ENCODE results near the gene PSMB9.

PSMB9 gene

DNA sequence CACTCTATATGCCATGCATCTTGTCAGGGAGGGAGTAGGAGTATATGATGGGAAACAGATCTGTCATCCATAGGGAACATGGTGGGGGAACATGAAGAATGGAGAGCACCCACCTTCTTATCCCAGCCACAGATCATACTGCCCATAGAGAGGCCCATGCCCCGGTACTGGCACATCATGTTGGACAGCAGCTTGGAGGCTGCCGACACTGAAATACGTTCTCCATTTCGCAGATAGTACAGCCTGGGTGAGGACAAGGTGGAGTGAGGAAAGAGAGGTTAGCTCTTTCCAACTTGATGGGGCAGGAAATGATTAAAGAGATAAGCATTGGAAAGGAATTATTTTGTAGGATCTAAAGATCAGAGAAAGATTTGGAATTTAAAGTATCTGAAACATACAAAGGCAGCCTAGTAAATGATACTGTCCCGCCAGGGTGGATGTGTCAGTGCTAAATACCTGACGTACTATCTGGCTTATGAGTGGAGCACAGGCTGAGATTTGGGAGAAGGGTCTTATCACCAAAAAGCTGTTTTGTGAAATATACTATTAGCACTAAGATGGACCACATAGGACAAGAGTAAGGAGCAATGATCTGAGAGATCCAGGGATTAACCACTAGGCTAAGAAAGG, 11.9 kb upstream of the PSMB9 start:
- peaks cover 35% of the 10 kb centered on the region for H3K27me3 ChIP-seq
- H3K4me1 ChIP-seq: peaks cover 3% of the 10 kb centered on the region; the same call in 1 of the 2 replicates
- TF ChIP-seq, protein P1, sequence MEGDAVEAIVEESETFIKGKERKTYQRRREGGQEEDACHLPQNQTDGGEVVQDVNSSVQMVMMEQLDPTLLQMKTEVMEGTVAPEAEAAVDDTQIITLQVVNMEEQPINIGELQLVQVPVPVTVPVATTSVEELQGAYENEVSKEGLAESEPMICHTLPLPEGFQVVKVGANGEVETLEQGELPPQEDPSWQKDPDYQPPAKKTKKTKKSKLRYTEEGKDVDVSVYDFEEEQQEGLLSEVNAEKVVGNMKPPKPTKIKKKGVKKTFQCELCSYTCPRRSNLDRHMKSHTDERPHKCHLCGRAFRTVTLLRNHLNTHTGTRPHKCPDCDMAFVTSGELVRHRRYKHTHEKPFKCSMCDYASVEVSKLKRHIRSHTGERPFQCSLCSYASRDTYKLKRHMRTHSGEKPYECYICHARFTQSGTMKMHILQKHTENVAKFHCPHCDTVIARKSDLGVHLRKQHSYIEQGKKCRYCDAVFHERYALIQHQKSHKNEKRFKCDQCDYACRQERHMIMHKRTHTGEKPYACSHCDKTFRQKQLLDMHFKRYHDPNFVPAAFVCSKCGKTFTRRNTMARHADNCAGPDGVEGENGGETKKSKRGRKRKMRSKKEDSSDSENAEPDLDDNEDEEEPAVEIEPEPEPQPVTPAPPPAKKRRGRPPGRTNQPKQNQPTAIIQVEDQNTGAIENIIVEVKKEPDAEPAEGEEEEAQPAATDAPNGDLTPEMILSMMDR (IDR thresholded peaks at IDR 0.05; ENCODE audit: low read depth, low read length): no peak
- H3K9me3 ChIP-seq: no peaks in the 10 kb centered on the region
- H3K36me3 ChIP-seq: no peaks in the 10 kb centered on the region
- no peak for DNase-seq
- no peak overlapping the region for H3K4me3 ChIP-seq (ENCODE audit: low read depth, low read length)

DNA sequence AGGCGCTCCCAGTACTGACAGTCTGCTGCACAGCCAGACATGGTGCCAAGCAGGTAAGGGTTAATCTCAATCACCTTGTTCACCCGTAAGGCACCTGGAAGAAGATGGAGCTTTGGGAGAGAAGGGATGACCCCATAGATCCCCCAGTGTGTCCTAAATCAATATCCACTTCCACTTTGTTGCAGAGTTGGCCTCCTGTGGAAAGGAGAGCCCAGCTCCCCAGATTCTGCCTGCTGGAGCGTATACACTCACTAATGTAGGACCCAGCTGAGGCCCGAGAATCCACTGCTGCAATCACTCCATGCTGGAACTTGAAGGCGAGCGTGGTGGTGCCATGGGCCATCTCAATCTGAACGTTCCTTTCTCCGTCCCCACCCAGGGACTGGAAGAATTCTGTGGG, 11.3 kb upstream of the PSMB9 start:
- DNase-seq: no peak
- H3K4me3 ChIP-seq (ENCODE audit: low read depth, low read length): no peak overlapping the region
- H3K27me3 ChIP-seq: peaks cover 41% of the 10 kb centered on the region
- no peaks in the 10 kb centered on the region for H3K36me3 ChIP-seq
- H3K9me3 ChIP-seq: no peaks in the 10 kb centered on the region
- H3K4me1 ChIP-seq: peaks cover 2% of the 10 kb centered on the region; the same call in 1 of the 2 replicates
- TF ChIP-seq, protein P1 (IDR thresholded peaks at IDR 0.05; ENCODE audit: low read depth, low read length): no peak

DNA sequence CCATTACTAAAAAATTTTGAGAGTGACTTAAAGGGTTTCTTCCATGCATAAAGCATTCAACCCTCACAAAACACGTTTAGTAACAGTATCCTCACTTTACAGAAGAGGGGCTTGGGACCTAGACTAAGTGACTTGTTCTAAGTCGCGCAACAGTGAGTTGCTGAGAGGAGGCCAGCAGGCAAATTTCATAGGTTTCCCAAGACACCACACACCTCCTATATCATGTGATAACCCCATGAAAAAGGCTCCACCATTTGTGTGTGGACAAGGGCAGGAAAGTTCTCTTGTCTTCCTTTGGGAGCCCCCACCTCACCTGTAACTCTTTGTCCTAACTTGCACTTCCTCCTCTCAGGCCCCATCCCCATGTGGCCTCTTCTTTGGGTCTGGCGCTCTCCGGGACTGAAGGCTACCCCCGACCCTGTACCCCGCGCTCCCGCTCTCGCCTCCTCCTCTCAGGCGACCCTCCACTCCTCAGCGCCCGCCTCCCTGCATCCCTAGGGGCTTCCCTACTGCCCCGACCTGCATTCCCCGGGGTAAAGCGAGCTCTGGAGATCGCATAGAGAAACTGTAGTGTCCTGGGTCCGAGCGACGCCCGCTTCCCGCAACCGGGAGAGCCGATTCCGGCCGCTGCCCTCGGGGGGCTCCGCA, 10.5 kb upstream of the PSMB9 start:
- DNase-seq: no peak
- H3K4me1 ChIP-seq: no peaks in the 10 kb centered on the region
- TF ChIP-seq, protein P1 (IDR thresholded peaks at IDR 0.05; ENCODE audit: low read depth, low read length): no peak
- H3K27me3 ChIP-seq: peaks cover 48% of the 10 kb centered on the region
- peak overlapping the region; percentile 75 for H3K4me3 ChIP-seq (ENCODE audit: low read depth, low read length)
- H3K36me3 ChIP-seq: no peaks in the 10 kb centered on the region
- H3K9me3 ChIP-seq: no peaks in the 10 kb centered on the region

DNA sequence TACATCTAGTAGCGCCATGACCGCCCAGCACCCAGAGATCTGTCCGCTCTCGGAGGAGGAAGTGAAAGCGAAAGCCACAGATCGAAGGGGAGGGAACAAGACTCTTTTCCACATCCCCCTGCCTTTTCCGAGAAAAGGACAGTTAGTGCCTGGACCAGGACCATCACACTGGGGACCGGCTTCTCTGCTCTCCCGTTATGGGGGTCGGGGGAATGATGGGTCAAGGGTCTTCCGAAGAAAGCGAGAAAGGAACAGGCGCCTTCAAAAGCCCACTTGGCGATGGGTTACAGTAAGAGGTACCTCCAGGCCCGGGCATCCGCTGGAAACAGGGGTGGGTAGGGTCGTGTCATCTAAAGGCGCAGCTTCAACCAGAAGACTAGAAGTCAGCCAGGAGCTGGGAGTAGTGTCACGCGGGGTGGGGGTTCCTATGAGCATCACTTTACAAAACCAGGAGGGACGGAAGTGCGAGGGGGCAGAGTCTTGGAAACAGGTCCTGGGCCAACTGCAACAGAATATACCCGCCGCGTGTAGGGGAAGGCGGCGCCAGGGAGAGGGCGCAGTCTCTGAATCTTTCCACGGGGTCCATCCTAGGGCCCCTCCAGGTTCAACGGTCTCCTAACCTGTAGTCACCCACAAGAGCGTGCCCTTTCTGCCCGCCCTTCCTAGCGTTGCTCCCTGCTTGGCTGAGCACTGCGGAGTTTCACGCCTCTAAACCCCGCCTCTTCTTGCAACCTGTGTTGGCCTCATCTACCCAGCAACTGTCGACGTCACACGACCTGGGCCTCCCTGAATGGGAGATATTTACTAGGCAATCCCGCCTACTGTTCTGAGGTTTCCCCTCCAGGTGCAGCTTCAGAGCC, 9.8 kb upstream of the PSMB9 start, which contains the start of gene PSMB8:
PSMB8 (minus strand) TSS at position 69 of the 860 bp plus-strand sequence; CDS start at position 18, 51 bp downstream.
- no peaks in the 10 kb centered on the region for H3K4me1 ChIP-seq
- no peaks in the 10 kb centered on the region for H3K9me3 ChIP-seq
- TF ChIP-seq, protein P1 (IDR thresholded peaks at IDR 0.05; ENCODE audit: low read depth, low read length): peak; percentile 38
- H3K36me3 ChIP-seq: no peaks in the 10 kb centered on the region
- peak within 1 kb of the TSS; percentile 75 for H3K4me3 ChIP-seq (ENCODE audit: low read depth, low read length)
- peaks cover 56% of the 10 kb centered on the region for H3K27me3 ChIP-seq
- peak; percentile 88 for DNase-seq

DNA sequence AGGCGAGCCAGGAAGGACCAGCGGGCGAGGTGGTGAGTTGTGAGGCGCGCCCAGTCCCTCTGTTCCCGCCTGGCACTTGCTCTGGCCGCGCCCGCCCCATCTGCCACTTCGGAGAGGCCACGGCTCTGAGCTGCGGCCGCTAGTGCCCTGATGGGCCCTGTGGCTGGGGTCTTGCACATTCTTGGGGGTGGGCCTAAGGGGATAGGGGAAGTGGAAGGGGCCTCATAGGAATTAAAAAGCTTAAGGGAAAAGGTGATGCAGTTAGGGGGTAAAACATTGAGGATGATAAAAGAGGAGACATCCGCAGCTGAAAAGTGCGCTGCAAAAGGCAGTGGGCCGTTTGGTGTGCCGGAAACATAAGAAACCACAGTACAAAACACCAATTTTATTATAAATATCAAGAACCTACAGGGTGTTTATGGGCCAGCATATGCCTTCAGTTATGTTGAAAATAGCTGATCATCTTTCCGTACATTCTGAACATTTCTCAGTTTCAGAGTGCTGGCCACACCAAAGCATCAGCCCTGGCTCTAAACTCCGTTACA, 9.1 kb upstream of the PSMB9 start:
- peaks cover 59% of the 10 kb centered on the region for H3K27me3 ChIP-seq
- H3K4me1 ChIP-seq: no peaks in the 10 kb centered on the region
- no peaks in the 10 kb centered on the region for H3K9me3 ChIP-seq
- no peaks in the 10 kb centered on the region for H3K36me3 ChIP-seq
- TF ChIP-seq, protein P1 (IDR thresholded peaks at IDR 0.05; ENCODE audit: low read depth, low read length): no peak
- no peak for DNase-seq
- H3K4me3 ChIP-seq (ENCODE audit: low read depth, low read length): peak overlapping the region; percentile 75
